ENCODE data around the gene SUMO2.

DNA sequence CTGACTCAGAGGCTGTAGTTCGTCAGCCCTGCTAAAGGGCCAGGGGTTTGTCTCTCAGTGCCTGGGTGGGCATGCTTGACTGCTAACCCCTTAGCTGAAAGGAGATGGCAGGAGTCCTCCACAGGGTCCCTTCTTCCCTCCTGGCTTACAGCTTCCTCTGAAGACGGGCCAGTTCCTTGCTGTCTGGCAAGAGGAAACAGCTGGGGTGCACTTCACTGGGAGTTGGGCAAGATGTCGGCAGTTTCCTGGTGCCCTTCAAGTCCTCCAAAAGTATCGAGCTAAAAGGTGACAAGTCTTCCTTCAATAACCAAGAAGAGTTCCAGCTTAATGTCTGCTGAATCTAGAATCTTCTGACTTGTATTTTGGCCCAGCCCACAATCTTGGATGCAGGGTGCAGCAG lies 46.1 kb upstream of the SUMO2 start:
- TF ChIP-seq, protein P1, sequence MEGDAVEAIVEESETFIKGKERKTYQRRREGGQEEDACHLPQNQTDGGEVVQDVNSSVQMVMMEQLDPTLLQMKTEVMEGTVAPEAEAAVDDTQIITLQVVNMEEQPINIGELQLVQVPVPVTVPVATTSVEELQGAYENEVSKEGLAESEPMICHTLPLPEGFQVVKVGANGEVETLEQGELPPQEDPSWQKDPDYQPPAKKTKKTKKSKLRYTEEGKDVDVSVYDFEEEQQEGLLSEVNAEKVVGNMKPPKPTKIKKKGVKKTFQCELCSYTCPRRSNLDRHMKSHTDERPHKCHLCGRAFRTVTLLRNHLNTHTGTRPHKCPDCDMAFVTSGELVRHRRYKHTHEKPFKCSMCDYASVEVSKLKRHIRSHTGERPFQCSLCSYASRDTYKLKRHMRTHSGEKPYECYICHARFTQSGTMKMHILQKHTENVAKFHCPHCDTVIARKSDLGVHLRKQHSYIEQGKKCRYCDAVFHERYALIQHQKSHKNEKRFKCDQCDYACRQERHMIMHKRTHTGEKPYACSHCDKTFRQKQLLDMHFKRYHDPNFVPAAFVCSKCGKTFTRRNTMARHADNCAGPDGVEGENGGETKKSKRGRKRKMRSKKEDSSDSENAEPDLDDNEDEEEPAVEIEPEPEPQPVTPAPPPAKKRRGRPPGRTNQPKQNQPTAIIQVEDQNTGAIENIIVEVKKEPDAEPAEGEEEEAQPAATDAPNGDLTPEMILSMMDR (IDR thresholded peaks at IDR 0.05), result no peak
- no peak for TF ChIP-seq POLR2AphosphoS5 (IDR thresholded peaks at IDR 0.05)

Data from upper lobe of left lung (tissue), 4 donors.